Measurements from ENCODE around the gene BEST1. TPM values are rescaled to one million over a fixed set of nuclear protein-coding genes. Genes with fewer than 3 reads are reported as not detected.
"Not testable (repeated sequence)": the region's sequence is repeated elsewhere in the genome, so short reads cannot be mapped to it uniquely, and the experiment has no call there.

The BEST1 gene
- polyA plus RNA-seq, 3 donors, result 2.7 to 4.3 (median 3.5) TPM

DNA sequence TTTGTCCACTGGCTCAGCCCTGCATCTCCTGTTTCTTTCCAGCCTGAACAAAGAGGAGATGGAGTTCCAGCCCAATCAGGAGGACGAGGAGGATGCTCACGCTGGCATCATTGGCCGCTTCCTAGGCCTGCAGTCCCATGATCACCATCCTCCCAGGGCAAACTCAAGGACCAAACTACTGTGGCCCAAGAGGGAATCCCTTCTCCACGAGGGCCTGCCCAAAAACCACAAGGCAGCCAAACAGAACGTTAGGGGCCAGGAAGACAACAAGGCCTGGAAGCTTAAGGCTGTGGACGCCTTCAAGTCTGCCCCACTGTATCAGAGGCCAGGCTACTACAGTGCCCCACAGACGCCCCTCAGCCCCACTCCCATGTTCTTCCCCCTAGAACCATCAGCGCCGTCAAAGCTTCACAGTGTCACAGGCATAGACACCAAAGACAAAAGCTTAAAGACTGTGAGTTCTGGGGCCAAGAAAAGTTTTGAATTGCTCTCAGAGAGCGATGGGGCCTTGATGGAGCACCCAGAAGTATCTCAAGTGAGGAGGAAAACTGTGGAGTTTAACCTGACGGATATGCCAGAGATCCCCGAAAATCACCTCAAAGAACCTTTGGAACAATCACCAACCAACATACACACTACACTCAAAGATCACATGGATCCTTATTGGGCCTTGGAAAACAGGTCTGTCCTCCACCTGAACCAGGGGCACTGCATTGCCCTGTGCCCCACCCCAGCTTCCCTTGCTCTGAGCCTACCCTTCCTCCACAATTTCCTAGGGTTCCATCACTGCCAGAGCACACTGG is 12.3 kb downstream of the BEST1 start:
- DNase-seq (ENCODE audit: low read depth in 3 of 3, low spot score in 2 of 3), result no peak

DNA sequence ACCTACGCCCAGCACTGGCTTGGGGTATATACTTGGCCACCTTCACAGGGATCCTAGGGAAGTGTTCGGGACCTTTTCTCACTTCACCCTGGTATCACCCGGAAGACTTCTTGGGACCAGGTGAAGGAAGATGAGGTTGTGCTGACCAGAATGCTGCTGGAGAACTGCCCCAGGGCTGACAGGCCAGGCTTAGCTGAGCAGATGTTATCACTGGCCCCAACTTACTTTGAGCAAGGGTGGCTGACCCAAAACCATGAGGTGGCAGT is 12.8 kb downstream of the BEST1 start:
- DNase-seq (ENCODE audit: low read depth in 3 of 3, low spot score in 2 of 3), result no peak

DNA sequence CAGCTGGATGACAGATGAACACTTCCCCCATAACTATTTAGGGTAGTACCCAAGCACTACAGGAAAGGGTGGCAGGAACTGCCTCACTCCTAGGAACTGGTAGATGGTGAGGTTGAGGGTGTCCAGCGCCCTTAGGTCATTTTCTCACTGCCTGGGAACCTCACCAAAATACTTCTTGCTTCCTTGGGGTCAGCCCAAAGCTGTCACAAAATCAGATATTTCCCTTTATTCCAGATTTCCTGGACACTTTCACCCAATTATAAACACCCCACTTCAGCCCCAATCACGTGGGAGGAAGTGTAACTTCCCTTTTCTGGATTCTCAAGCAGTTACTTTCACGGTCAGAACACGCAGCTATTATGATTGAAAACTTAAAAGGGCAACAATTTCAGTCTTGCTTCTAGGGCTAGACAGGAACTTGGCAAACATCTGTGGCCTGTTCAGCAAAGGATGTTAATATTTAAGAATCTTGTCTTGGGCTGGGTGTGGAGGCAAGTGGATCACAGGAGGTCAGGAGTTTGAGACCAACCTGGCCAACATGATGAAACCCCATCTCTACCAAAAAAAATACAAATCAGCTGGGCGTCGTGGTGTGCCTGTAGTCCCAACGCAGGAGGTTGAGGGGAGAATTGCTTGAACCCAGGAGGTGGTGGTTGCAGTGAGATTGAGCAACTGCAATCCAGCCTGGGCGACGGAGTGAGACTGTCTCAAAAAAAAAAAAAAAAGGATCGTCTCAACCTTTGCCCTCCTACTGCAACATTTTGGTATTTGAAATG is 13.3 kb downstream of the BEST1 start:
- DNase-seq (ENCODE audit: low read depth in 3 of 3, low spot score in 2 of 3), result no peak

DNA sequence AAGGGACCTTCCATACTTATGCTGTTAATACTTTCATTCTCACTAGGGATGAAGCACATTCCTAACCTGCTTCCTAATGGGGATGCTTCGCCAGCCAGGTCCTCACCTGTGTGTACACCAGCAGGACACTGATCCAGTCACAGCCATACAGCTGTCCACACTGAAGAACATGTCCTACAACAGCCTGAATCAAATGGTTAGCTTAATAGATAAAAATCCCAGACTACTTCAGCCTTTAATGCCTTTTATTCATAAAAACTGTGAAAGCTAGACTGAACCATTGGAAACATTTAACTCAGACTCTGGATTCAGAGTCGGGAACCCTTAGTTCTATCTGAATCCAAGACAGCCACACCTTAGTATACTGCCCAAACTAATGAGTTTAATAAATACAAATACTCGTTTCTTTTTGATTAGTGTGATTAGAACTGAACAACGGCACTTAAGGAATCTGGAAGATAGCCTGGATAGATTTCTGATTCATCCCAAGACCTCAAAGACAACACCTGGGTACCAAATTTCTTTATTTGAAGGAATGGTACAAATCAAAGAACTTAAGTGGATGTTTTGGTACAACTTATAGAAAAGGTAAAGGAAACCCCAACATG is 14.0 kb downstream of the BEST1 start:
- no peak for DNase-seq (ENCODE audit: low read depth in 3 of 3, low spot score in 2 of 3)

DNA sequence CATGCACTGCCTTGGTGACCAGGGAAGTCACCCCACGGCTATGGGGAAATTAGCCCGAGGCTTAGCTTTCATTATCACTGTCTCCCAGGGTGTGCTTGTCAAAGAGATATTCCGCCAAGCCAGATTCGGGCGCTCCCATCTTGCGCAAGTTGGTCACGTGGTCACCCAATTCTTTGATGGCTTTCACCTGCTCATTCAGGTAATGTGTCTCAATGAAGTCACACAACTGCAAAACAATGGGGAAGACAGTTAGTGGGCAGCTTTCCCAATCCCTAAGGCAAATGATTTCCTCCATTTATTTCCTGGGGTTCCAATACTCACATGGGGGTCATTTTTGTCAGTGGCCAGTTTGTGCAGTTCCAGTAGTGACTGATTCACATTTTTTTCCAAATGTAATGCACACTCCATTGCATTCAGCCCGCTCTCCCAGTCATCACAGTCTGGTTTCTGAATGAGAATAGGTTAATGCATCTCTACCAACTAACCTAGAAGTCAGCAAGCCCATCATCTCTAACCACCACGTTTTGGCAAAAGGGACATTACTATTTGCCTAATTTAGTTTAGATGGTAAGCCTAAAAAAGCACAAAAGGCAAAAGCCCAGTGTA is 14.6 kb downstream of the BEST1 start:
- DNase-seq (ENCODE audit: low read depth in 3 of 3, low spot score in 2 of 3), result not testable (repeated sequence)

DNA sequence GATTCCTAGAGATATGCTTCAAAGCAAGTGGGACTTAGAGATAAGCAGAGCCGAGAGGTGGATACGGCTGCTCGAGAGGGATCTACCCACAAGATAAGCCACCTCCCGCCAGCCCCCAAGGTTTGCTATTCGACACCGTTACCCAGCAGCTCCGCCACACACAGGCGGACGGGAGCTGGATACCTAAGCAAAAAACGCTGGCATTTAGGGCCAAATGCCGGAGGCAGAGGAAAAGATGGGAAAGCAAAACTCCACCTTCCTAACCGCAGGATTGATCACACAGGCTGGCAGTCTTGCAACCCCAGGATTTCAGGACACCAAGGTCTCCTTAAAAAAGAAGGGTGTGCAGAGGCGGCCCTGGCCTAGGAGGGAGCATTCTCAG is 16.6 kb downstream of the BEST1 start:
- no peak for DNase-seq (ENCODE audit: low read depth in 3 of 3, low spot score in 2 of 3)

DNA sequence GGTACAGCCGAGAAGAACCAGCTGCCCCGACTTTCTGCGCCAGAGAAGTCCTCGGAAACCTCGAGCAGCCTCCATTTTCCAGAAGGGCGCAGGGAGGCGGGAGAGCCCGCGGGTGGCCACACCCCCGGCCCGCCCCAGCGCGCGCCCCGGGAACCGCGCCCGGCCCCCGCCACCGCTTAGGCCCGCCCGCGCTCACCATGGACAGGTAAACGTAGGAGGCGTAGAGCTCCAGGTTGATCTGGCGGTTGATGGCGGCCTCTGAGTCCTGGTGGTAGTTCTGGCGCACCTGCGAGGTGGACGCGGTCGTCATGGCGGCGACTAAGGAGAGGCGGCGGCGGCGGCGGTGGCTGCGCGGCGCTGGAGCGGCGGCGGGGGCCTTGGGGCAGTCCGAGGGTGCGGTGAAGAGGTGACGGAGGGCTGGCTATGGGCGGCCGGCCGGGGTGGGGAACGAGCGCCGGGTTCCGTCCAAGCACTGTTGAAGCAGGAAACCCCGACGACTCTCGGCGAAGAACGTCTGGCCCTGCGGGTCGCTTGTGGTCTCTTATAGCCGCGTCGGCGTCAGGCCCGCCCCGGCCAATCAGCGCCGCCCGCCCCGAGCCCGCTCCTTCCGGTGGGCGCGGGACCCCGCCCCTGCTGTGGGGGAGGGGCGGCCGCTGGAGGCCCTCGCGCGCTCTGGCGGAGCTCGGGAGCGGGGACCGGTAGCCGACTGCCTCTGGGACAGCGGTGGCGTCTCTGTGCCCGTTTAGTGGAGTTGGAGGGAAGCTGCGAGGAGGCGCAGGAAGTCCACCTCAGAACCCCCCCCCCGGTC is 17.2 kb downstream of the BEST1 start, which contains the start of gene FTH1:
Gene FTH1, minus strand, starts transcription at position 519 of the 808 bp plus-strand sequence. Its CDS starts 209 bp downstream, at position 310.
- peak in 1 of 3 donors; percentile 87 for DNase-seq (ENCODE audit: low read depth in 3 of 3, low spot score in 2 of 3)

DNA sequence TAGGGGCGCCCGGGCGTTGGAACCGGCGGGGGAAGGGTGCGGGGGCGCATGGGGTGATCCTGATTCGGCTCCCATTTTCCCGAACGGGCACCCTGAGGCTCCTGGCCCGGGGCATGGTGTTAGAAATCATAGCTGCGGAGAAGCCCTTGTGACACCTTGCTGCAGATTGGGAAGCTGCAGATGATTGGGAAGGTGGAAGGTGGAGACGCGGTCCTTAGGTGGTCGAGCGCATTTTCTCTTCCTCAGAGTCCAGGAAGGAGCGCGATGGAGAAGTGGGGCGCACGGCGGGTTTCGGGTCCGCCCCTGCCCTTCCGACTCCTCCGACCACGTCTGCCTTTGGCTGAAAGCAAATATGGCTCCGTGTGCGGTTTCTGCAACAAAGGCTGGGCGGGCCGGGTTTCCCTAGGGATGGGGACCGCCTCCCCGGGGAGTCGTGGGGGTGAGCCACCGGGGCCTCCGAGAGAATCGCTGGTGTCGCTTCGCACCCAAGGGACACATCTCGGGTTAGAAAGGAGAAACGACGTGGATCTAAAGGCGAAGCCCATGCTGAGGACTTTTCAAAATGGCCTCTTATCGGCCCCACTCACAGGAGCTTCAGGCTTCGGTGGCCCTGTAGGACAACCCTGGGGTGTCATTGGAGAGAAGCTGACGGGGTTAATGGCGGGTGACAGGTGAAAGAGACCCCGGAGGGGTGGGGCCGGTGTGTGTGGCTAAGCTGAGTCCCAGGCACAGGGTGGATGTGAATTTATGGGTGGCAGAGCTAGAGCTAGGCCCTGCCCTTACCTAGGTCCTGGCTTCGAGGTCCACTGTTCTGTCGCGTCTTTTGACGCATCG is 18.0 kb downstream of the BEST1 start:
- DNase-seq (ENCODE audit: low read depth in 3 of 3, low spot score in 2 of 3), result peak in 1 of 3 donors; percentile 59

DNA sequence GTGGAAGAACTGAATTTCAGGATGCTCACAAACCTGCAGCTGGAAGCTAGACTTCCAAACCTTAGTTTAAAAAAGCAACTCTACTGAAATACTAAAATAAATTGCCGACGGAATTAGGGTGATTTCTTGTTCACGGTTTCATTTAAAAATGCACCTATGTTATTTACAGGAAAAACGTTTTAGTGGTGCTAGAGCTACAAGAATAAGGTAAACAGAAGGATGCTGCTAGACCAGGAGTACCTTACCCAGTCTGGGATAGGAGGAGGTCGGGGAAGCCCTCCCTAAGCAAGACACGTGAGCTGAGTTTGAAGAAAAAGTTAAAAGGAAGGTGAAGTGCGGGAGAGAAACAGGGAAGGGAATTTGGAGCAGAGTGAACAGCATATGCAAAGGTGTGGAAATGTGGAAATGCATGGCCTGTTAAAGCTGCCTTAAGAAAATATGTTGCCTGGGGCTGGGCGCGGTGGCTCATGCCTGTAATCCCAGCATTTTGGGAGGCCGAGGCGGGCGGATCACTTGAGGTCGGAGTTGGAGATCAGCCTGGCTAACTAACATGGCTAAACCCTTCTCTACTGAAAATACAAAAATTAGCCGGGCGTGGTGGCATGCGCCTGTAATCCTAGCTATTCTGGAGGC is 18.7 kb downstream of the BEST1 start:
- DNase-seq (ENCODE audit: low read depth in 3 of 3, low spot score in 2 of 3), result no peak

DNA sequence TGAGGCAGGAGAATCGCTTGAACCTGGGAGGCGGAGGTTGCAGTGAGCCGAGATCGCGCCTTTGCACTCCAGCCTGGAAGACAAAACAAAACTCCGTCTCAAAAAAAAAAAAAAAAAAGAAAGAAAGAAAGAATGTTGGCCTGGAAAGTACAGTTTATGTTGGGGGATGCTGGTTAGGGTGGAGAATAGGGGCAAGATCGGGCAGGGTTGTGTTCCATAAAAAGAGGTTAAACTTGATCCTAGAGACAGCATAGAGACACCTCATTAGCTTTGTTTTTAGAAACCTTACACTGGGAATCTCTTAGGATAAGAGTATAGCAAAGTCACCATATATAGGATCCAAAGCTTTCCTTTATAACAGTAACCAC is 19.2 kb downstream of the BEST1 start:
- no peak for DNase-seq (ENCODE audit: low read depth in 3 of 3, low spot score in 2 of 3)

DNA sequence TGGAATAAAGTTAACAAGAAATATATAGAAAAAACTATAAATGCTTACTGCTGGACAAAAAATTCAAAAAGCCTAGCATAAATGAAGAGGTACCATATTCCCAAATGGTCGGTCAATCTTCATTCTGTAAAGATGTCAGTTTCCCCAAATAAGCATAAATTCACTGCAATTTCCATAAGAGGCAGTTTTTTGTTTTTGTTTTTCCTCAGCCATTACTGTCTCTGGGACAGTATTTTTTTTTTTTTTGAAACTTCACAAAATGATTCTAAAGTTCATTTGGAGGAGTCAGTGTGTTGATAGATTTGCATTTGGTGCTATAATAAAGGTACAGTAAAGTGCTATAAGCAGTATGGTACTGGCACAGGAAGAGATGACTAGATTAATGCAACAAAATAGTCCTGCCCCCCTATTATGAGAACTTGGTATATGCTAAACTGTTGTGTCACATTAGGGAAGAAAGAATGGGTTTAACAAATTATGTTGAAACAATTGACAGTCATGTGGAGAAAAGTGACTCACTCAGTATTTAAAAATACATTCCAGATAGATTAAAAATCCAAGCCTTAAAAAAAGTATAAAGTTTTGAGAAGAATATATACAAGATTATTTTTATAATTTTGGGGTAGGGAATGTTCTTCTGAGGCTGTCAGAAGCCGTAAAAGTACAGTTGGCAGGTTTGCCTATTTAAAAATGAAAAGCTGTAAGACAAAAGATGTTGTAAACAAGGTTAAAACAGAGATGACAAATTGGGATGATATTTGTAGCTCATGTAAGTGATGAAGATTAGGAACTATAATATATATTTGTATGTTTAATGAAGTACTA is 19.9 kb downstream of the BEST1 start:
- DNase-seq (ENCODE audit: low read depth in 3 of 3, low spot score in 2 of 3), result no peak

DNA sequence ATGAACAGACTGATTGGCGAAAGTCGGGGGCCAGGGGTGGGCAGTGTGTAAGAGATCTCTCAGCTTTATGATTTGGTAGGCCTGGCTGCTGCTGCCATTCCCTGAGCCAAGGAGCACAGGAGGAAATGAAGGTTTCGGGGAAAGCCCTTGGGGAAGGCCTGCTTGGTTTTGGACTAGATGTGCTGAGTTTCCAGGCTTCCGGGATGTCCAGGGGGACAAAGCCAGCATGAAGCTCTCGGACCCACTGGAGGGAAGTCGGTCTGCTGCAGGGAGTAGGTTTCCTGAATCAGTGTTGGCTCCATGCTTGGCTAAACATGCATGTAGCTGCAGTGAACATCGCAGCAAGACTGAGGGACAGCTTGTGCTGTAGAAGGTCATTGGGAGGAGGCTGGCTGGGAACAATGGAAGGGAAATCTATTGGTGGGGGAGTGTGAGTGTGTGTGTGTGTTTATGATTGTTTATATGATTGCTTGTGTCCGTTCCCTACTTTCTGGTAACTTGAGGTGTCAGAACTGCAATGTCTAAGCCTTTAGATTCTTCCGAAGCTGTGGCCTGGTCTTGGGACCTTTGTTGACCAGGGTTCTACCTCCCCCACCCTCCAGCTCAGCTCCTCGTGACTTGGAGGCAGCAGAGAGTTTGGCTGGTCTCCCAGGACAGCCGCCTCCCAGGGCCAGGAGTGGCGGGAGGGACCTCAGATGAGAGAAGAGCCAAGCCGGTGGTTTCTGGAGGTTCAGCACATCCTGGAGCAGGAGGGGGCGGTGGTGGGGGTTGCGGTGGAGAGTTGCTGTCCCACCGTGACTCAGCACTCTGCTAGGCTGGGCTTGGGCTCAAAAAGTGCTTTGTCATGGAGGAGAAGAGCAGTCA is 21.3 kb downstream of the BEST1 start:
- DNase-seq (ENCODE audit: low read depth in 3 of 3, low spot score in 2 of 3), result peak; percentile 85 to 87 (median 85)

DNA sequence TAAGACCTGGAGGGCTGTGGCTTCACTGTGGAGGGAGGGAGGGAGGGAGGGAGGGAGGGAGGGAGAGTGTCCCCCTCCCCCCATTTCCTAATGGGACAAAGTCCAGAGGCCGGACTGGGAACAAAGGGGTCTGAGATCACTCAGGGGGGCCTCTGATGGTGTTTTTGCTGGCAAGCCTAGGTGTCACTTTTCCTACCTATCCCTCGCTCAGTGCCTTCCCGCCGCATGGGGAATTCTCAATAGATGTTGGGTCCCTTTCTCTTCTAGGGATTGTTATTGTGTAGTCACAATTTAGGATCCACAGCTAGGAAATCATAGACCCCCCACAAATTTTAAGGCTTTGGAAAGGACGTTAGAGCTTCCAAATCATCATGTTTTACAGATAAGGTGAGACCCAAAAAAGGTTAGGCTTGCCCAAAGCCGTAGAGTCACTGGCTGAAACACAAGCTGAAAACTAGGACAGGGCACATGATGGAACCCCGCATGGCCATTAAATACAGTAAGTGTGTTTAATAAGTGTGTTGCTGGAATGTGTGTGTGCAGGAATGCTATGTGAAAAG is 22.0 kb downstream of the BEST1 start:
- DNase-seq (ENCODE audit: low read depth in 3 of 3, low spot score in 2 of 3), result no peak

DNA sequence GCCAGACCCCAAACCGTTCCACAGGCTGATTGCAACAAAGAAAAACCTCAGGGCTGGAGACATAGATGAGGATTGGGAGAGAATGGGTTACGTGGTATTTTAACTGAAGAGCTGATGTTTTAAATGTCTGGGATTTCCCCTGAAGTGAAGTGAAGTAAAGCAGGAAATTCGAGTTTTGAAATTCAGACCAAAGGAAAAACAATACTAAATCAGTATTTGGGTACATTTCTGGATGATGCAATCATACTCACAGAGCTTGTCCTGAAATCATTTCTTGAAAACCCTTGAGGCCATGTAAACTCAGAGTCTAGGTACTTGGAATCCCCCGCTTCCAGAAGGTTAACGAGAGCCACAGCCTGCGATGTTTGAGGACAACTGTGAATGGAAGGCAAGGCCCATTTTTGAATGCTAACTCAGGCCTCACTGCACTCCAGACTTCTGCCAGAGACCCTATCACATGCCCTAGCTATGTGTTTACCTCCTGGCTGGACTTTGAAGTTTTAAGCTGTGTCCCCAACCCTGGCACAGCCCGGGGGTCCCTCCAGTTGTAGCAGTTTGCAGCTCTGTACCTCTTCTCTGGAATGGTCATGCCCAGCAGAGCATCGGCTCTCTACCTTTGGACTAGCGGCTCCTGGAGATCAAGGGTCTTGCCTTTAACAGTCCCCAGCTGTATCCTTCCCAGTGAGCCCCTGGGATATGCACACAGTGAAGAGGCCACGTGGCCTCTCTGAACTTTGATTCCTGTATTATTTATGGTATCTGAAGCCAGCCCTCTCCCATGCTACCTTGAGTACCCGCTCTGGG is 22.7 kb downstream of the BEST1 start:
- DNase-seq (ENCODE audit: low read depth in 3 of 3, low spot score in 2 of 3), result no peak

DNA sequence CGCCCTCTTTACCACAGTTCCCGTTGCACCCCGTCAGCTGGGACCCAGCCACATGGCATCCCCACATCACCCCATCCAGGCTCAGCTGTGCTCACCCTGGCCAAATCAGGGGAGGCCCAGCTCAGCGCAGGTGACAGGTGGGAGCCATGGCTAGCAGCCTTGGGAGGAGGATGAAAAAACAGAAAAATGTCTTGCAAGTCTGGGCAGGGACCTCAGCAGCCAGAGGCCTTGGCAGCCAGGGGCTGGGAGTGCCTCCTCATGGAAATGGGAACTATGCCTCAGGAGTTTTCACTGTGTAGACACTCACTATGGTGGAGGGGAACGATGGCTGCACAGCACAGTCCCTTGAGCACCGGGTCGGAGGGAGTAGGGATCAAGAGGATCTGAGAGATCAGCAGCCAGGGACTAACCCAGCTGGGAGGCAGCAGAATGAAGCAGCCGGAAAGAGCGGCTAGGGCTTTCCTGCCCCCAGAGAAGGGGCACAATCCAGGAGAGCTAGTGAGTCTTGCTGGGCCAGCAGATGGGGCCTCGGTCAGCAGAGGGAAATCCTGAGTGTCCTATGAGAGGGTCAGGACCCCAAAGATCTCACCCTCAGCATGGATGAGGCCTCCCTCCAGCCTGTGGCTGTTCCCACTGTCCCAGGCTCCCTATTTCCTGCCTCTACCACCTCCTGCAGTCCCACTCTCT is 23.5 kb downstream of the BEST1 start:
- DNase-seq (ENCODE audit: low read depth in 3 of 3, low spot score in 2 of 3), result no peak

Measured in right renal cortex interstitium (tissue), 3 donors.